WTC11 (cell line): Measurements from ENCODE around the gene ABCA12.

ENCODE experiments used
- CREB1 ChIP-seq: sonication (generic); formaldehyde crosslinking; IDR thresholded peaks from 2 replicates; pipeline ENCODE4 v1.8.0; 2023; ENCODE audit warnings: mild to moderate bottlenecking, missing genetic modification reagents
- CTCF ChIP-seq: fragments of 200-600 bp; IDR thresholded peaks from 2 replicates; pipeline ENCODE4 v1.8.0; 2022; ENCODE audit warnings: antibody characterized with exemption
- TCF7 ChIP-seq: sonication (generic); formaldehyde crosslinking; IDR thresholded peaks from 2 replicates; pipeline ENCODE4 v1.8.0; 2022; ENCODE audit warnings: mild to moderate bottlenecking, low read depth, missing genetic modification reagents, moderate library complexity

DNA sequence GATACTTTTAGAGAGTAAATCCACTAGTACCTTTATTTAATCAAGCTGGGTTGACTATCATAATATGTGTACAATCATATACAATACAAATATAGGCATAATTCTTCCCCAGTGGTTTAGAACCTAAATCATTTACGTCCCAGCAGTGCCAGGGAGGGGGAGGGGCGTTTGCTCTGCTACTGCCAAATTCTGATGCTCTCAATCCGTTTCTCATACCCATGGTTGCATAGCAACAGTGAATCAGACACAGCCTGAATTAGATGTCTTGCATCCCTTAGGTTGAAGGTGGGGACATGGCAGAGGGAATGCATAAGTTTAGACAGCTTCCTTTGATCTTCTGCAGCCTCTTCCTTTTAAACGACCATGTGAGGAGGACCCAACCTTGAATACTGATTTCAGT lies 135.4 kb downstream of the ABCA12 start:
- no peak for TF ChIP-seq CTCF
- TF ChIP-seq CREB1 (CRISPR knock-in tag) = no peak
- TF ChIP-seq TCF7 (CRISPR knock-in tag) = no peak
